ENCODE measurements around the gene CAMK2G.

CAMK2G gene

GRCh38 chr10:73881221-73881919 is 7.0 kb upstream of the CAMK2G start:
- TF ChIP-seq CTCF (IDR thresholded peaks at IDR 0.05; ENCODE audit: low read depth, low read length, missing control alignments): no peak
- no peak for DNase-seq (ENCODE audit: low read depth)
- in situ Hi-C loops (cut with HindIII; ENCODE audit: low sequenced_read_pairs): loop anchor here (5.0 to 25.0 kb wide), 4 partner anchors 34 to 331 kb away; no protein-coding TSS in a partner anchor
- no peak overlapping the region for H3K4me3 ChIP-seq (ENCODE audit: low read depth, low read length)

DNA sequence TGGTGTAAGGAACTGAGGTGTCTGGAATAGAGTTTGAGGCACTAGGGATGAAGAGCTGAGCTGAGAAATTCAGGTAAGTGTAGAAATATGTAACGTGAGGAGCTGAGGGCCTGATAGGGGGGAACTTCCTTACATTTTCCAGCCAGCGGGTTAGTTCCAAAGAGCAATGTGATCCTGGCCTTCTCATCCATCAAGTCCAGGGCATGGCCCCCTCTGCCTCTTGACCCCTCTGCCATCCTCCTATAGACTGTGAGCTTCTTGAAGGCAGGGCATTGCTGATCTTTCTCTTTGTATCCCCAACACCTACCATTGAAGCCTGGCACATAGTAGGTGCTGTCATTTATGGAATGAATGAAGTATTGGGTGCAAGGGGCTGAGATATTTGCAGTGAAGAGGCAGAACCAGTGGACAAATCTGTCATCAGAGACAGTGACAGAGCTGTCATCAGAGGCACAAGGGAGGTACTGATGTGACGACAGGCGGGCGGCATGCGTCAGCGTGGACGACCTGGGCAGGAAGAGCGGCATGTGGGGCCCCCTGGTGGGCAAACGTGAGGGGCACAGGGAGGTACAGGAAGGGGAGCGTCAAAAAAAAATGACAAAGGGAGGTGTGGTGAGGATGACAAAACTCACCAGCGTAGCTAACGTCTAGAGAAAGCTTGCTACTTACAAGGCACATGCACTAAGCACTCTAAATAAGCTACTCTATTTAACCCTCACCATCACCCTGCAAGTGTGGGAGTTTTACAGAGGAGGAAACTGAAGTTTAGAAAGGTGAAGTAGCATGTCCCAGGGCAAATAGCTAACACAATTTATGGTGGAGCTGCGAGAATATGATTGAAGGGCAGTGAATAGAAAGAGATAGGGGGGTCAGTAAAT is 5.2 kb upstream of the CAMK2G start:
- peak; percentile 89 for TF ChIP-seq CTCF (IDR thresholded peaks at IDR 0.05; ENCODE audit: low read depth, low read length, missing control alignments)
- H3K4me3 ChIP-seq (ENCODE audit: low read depth, low read length): no peak overlapping the region
- DNase-seq (ENCODE audit: low read depth): peak; percentile 42
- in situ Hi-C loops (cut with HindIII; ENCODE audit: low sequenced_read_pairs): loop anchor here (5.0 to 25.0 kb wide), 4 partner anchors 32 to 333 kb away; no protein-coding TSS in a partner anchor

- H3K4me3 ChIP-seq (ENCODE audit: low read depth, low read length): no peak overlapping the region
- TF ChIP-seq CTCF (IDR thresholded peaks at IDR 0.05; ENCODE audit: low read depth, low read length, missing control alignments): no peak
- no peak for DNase-seq (ENCODE audit: low read depth)
- in situ Hi-C loops (cut with HindIII; ENCODE audit: low sequenced_read_pairs): loop anchor here (25.0 kb wide), 2 partner anchors 234 to 334 kb away; no protein-coding TSS in a partner anchor
Observed at GRCh38 chr10:73878365-73878764, 4.0 kb upstream of the CAMK2G start.

DNA sequence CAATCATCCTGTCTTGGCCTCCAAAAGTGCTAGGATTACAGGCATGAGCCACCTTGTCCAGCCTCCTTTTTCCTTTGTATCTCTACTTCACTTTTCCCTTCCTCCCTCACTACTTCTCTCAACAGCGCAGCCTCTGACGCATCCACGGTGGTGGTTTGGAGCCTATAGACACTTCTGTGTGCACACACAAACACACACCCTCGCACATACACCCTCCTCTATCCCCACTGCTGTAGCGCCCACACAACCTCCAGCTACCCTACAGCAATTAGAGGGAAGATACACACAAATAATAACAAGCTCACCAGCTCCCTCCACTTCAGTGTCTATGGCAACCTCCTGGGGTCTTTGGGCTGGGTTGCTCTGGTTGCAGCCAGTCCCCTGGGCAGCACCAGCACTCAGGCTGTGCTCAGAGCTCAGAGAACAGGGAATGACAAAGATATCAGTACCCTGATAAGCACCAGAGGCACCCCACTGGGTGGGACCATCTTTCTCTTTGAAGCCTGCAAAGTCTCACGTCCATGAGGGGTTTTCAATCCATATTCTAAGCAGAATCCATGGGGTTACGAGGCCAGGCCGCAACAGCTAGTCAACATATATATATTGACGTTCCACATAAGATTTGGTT is 3.3 kb upstream of the CAMK2G start:
- H3K4me3 ChIP-seq (ENCODE audit: low read depth, low read length): no peak overlapping the region
- TF ChIP-seq CTCF (IDR thresholded peaks at IDR 0.05; ENCODE audit: low read depth, low read length, missing control alignments): no peak
- no peak for DNase-seq (ENCODE audit: low read depth)
- in situ Hi-C loops (cut with HindIII; ENCODE audit: low sequenced_read_pairs): loop anchor here (25.0 kb wide), 2 partner anchors 235 to 335 kb away; no protein-coding TSS in a partner anchor

DNA sequence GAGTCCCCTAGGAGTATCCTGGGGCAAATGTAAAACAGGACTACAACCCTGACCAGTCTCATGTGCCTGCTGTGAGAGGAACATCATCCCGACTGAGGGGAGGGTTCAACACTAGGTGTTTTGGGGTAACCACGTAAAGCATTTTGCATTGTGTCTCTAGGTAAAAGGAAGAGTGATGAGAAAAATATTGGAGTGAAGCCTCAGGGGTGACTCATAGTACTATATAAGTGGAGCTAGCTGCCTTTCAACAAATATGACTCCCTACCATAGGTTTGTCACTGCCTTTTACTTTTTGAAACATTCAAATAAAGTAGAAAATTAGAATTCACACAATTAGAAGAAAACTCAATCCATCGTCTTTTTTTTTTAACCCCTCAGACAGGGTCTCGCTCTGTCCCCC is 2.6 kb upstream of the CAMK2G start:
- no peak for TF ChIP-seq CTCF (IDR thresholded peaks at IDR 0.05; ENCODE audit: low read depth, low read length, missing control alignments)
- no peak for DNase-seq (ENCODE audit: low read depth)
- in situ Hi-C loops (cut with HindIII; ENCODE audit: low sequenced_read_pairs): loop anchor here (25.0 kb wide), 2 partner anchors 235 to 335 kb away; no protein-coding TSS in a partner anchor
- H3K4me3 ChIP-seq (ENCODE audit: low read depth, low read length): no peak overlapping the region

DNA sequence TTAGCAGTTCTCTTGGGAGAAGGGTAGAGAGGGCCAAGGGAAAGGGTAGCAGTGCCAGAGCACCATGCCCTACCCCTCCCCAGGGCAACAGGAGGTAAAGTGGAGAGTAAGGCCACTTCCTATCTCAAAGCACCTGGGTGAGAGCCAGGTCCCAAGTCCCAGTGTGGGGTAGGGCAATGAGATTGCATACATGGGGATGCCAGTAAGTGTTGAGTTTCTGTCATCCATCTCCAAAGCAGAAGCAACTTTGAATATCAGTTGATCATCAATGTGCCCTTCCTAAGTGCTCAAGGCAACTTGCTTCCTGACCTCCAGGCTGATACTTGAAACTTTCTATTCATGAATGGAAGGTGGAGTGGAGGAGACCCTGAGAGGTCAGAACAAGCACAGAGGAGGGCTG is 2.2 kb upstream of the CAMK2G start:
- DNase-seq (ENCODE audit: low read depth): no peak
- in situ Hi-C loops (cut with HindIII; ENCODE audit: low sequenced_read_pairs): loop anchor here (25.0 kb wide), 2 partner anchors 236 to 336 kb away; no protein-coding TSS in a partner anchor
- no peak for TF ChIP-seq CTCF (IDR thresholded peaks at IDR 0.05; ENCODE audit: low read depth, low read length, missing control alignments)

More for the DNA sequence above, 2.2 kb upstream of the CAMK2G start:
- no peak overlapping the region for H3K4me3 ChIP-seq (ENCODE audit: low read depth, low read length)
